T-helper 2 cell treated with Interferon-gamma antibody and Interleukin-4, amounts not matched to agents 5 μg/mL and 100 μg/mL, for 36 hours (primary cell): ENCODE data around the gene CELF1.

ENCODE experiments used
- DNase-seq: peaks from one replicate; pipeline ENCODE4 v3.0.0; 2021; ENCODE audit warnings: low spot score
- H3K27ac Mint-ChIP-seq: one replicate; pipeline ENCODE4 v1.8.0; 2021; ENCODE audit warnings: mild to moderate bottlenecking, mixed read lengths
- H3K27me3 Mint-ChIP-seq: one replicate; pipeline ENCODE4 v1.8.0; 2021; ENCODE audit warnings: low read depth, mixed read lengths
- H3K36me3 Mint-ChIP-seq: one replicate; pipeline ENCODE4 v1.8.0; 2021; ENCODE audit warnings: low read depth, mixed read lengths
- H3K4me1 Mint-ChIP-seq: one replicate; pipeline ENCODE4 v1.8.0; 2021; ENCODE audit warnings: low read depth, mixed read lengths
- H3K4me3 Mint-ChIP-seq: one replicate; pipeline ENCODE4 v1.8.0; 2022; ENCODE audit warnings: mild to moderate bottlenecking, moderate library complexity, mixed read lengths
- H3K9me3 Mint-ChIP-seq: one replicate; pipeline ENCODE4 v1.8.0; 2021; ENCODE audit warnings: mixed read lengths

The CELF1 gene

GRCh38 chr11:47552566-47553405, at the start of gene CELF1:
CELF1 (minus strand) TSS chr11:47553132; CDS start chr11:47499523, 53,609 bp downstream.
- Mint-ChIP-seq H3K27ac (peak within 1 kb of the TSS; percentile 95), H3K9me3 (no peaks in the 10 kb centered on the region), H3K27me3 (no peaks in the 10 kb centered on the region), H3K4me3 (peak within 1 kb of the TSS; percentile 98), H3K36me3 (peaks cover 27% of the 10 kb centered on the region), H3K4me1 (peaks cover 31% of the 10 kb centered on the region)
- DNase-seq, result peak; percentile 92

GRCh38 chr11:47599902-47600301, 47.0 kb upstream of the CELF1 start:
- DNase-seq, result no peak
- Mint-ChIP-seq H3K27ac (no peak overlapping the region), H3K4me1 (no peaks in the 10 kb centered on the region), H3K27me3 (peaks cover 9% of the 10 kb centered on the region), H3K36me3 (no peaks in the 10 kb centered on the region), H3K9me3 (no peaks in the 10 kb centered on the region), H3K4me3 (no peak overlapping the region)

GRCh38 chr11:47595967-47596366, 43.0 kb upstream of the CELF1 start:
- no peak for DNase-seq
- H3K27ac Mint-ChIP-seq, result no peak overlapping the region
- no peak overlapping the region for H3K4me3 Mint-ChIP-seq
- peaks cover 8% of the 10 kb centered on the region for H3K4me1 Mint-ChIP-seq
- H3K36me3 Mint-ChIP-seq, result no peaks in the 10 kb centered on the region
- H3K9me3 Mint-ChIP-seq, result no peaks in the 10 kb centered on the region
- H3K27me3 Mint-ChIP-seq, result peaks cover 32% of the 10 kb centered on the region

- Mint-ChIP-seq H3K36me3 (no peaks in the 10 kb centered on the region), H3K27me3 (peaks cover 32% of the 10 kb centered on the region), H3K4me1 (peaks cover 8% of the 10 kb centered on the region), H3K4me3 (no peak overlapping the region), H3K9me3 (no peaks in the 10 kb centered on the region), H3K27ac (no peak overlapping the region)
- DNase-seq, result no peak
Observed at GRCh38 chr11:47595029-47595428, 42.1 kb upstream of the CELF1 start.

- no peaks in the 10 kb centered on the region for H3K36me3 Mint-ChIP-seq
- no peak for DNase-seq
- no peak within 1 kb of the TSS for H3K4me3 Mint-ChIP-seq
- no peaks in the 10 kb centered on the region for H3K9me3 Mint-ChIP-seq
- no peak within 1 kb of the TSS for H3K27ac Mint-ChIP-seq
- peaks cover 32% of the 10 kb centered on the region for H3K27me3 Mint-ChIP-seq
- H3K4me1 Mint-ChIP-seq, result peaks cover 8% of the 10 kb centered on the region
Observed at GRCh38 chr11:47593934-47594855, 41.3 kb upstream of the CELF1 start, which contains the start of gene C1QTNF4. C1QTNF4 (minus strand) TSS chr11:47594411; CDS start chr11:47590810, 3,601 bp downstream.

- Mint-ChIP-seq H3K9me3 (no peaks in the 10 kb centered on the region), H3K4me3 (no peak overlapping the region), H3K36me3 (no peaks in the 10 kb centered on the region), H3K27me3 (peaks cover 32% of the 10 kb centered on the region), H3K27ac (no peak overlapping the region), H3K4me1 (peaks cover 8% of the 10 kb centered on the region)
- no peak for DNase-seq
Observed at GRCh38 chr11:47593492-47593933, 40.6 kb upstream of the CELF1 start.

GRCh38 chr11:47592970-47593369, 40.0 kb upstream of the CELF1 start:
- peaks cover 32% of the 10 kb centered on the region for H3K27me3 Mint-ChIP-seq
- H3K9me3 Mint-ChIP-seq, result no peaks in the 10 kb centered on the region
- no peak for DNase-seq

GRCh38 chr11:47592251-47592650, 39.3 kb upstream of the CELF1 start:
- no peak overlapping the region for H3K4me3 Mint-ChIP-seq
- H3K9me3 Mint-ChIP-seq, result no peaks in the 10 kb centered on the region
- DNase-seq, result no peak
- H3K27ac Mint-ChIP-seq, result no peak overlapping the region
- H3K4me1 Mint-ChIP-seq, result peaks cover 8% of the 10 kb centered on the region
- H3K27me3 Mint-ChIP-seq, result peaks cover 32% of the 10 kb centered on the region
- no peaks in the 10 kb centered on the region for H3K36me3 Mint-ChIP-seq

More at GRCh38 chr11:47592970-47593369, 40.0 kb upstream of the CELF1 start:
- Mint-ChIP-seq H3K36me3 (no peaks in the 10 kb centered on the region), H3K4me1 (peaks cover 8% of the 10 kb centered on the region), H3K4me3 (no peak overlapping the region), H3K27ac (no peak overlapping the region)

GRCh38 chr11:47591764-47592163, 38.8 kb upstream of the CELF1 start:
- Mint-ChIP-seq H3K4me3 (no peak overlapping the region), H3K36me3 (no peaks in the 10 kb centered on the region), H3K9me3 (no peaks in the 10 kb centered on the region), H3K27me3 (peaks cover 32% of the 10 kb centered on the region), H3K27ac (no peak overlapping the region), H3K4me1 (peaks cover 8% of the 10 kb centered on the region)
- DNase-seq, result no peak

- no peak for DNase-seq
- H3K36me3 Mint-ChIP-seq, result peaks cover under 1% of the 10 kb centered on the region
- peaks cover 8% of the 10 kb centered on the region for H3K4me1 Mint-ChIP-seq
- H3K9me3 Mint-ChIP-seq, result no peaks in the 10 kb centered on the region
- no peak overlapping the region for H3K4me3 Mint-ChIP-seq
- no peak overlapping the region for H3K27ac Mint-ChIP-seq
- H3K27me3 Mint-ChIP-seq, result peaks cover 26% of the 10 kb centered on the region
Observed at GRCh38 chr11:47589977-47590861, 37.3 kb upstream of the CELF1 start.

- Mint-ChIP-seq H3K4me1 (peaks cover 8% of the 10 kb centered on the region), H3K27me3 (peaks cover 20% of the 10 kb centered on the region), H3K4me3 (no peak overlapping the region), H3K9me3 (no peaks in the 10 kb centered on the region), H3K36me3 (peaks cover 3% of the 10 kb centered on the region), H3K27ac (no peak overlapping the region)
- DNase-seq, result no peak
Observed at GRCh38 chr11:47589584-47589976, 36.6 kb upstream of the CELF1 start.

GRCh38 chr11:47589118-47589517, 36.2 kb upstream of the CELF1 start:
- no peak overlapping the region for H3K4me3 Mint-ChIP-seq
- H3K36me3 Mint-ChIP-seq, result peaks cover 6% of the 10 kb centered on the region
- H3K27ac Mint-ChIP-seq, result no peak overlapping the region
- DNase-seq, result no peak
- no peaks in the 10 kb centered on the region for H3K9me3 Mint-ChIP-seq
- peaks cover 16% of the 10 kb centered on the region for H3K27me3 Mint-ChIP-seq
- peaks cover 8% of the 10 kb centered on the region for H3K4me1 Mint-ChIP-seq

GRCh38 chr11:47587723-47588326, 34.9 kb upstream of the CELF1 start:
- Mint-ChIP-seq H3K27ac (no peak overlapping the region), H3K4me3 (no peak overlapping the region), H3K36me3 (peaks cover 12% of the 10 kb centered on the region), H3K4me1 (peaks cover 8% of the 10 kb centered on the region), H3K9me3 (no peaks in the 10 kb centered on the region), H3K27me3 (peaks cover 5% of the 10 kb centered on the region)
- no peak for DNase-seq
